Measurements from ENCODE around the gene PRODH.
"Not testable (repeated sequence)": the region's sequence is repeated elsewhere in the genome, so short reads cannot be mapped to it uniquely, and the experiment has no call there.

The PRODH gene

DNA sequence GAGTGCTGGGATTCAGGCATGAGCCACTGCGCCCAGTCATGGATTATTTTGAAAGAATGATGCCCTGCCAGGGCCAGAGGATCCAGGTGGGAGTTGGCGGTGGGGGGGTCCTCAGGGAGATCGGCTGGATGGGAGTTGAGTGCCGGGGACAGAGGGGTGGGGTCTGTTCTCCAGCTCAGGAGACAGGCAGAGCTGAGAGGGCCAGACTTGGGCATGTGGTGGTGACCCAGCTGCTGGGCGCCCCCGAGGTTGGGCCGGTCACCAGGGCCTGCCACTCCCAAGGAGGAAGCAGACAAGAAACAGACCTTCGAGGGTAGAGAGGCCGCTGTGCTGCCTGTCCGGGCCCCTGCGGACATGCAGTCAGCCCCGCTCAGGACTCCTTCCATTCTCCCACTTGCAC is 11.8 kb upstream of the PRODH start:
- TF ChIP-seq, protein P1, sequence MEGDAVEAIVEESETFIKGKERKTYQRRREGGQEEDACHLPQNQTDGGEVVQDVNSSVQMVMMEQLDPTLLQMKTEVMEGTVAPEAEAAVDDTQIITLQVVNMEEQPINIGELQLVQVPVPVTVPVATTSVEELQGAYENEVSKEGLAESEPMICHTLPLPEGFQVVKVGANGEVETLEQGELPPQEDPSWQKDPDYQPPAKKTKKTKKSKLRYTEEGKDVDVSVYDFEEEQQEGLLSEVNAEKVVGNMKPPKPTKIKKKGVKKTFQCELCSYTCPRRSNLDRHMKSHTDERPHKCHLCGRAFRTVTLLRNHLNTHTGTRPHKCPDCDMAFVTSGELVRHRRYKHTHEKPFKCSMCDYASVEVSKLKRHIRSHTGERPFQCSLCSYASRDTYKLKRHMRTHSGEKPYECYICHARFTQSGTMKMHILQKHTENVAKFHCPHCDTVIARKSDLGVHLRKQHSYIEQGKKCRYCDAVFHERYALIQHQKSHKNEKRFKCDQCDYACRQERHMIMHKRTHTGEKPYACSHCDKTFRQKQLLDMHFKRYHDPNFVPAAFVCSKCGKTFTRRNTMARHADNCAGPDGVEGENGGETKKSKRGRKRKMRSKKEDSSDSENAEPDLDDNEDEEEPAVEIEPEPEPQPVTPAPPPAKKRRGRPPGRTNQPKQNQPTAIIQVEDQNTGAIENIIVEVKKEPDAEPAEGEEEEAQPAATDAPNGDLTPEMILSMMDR (IDR thresholded peaks at IDR 0.05; ENCODE audit: insufficient read depth, low read length, poor library complexity, severe bottlenecking), result no peak
- H3K27me3 ChIP-seq (replicated peaks; ENCODE audit: control insufficient read depth, insufficient read depth, low read length), result no peaks in the 10 kb centered on the region; the same call in none of the 2 replicates

DNA sequence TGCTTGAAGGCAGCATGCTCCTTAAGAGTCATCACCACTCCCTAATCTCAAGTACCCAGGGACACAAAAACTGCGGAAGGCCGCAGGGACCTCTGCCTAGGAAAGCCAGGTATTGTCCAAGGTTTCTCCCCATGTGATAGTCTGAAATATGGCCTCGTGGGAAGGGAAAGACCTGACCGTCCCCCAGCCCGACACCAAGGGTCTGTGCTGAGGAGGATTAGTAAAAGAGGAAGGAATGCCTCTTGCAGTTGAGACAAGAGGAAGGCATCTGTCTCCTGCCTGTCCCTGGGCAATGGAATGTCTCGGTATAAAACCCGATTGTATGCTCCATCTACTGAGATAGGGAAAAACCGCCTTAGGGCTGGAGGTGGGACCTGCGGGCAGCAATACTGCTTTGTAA is 11.0 kb upstream of the PRODH start:
- not testable (repeated sequence) for H3K4me3 ChIP-seq (replicated peaks; ENCODE audit: low read depth, low read length); H3K27me3 ChIP-seq (replicated peaks; ENCODE audit: control insufficient read depth, insufficient read depth, low read length); H3K36me3 ChIP-seq (ENCODE audit: control insufficient read depth, insufficient read depth, low read length); DNase-seq (ENCODE audit: extremely low read depth, insufficient read length)

More for the DNA sequence above, 11.8 kb upstream of the PRODH start:
- no peak overlapping the region for H3K4me3 ChIP-seq (replicated peaks; ENCODE audit: low read depth, low read length)
- DNase-seq (ENCODE audit: extremely low read depth, insufficient read length), result no peak
- H3K36me3 ChIP-seq (ENCODE audit: control insufficient read depth, insufficient read depth, low read length), result no peaks in the 10 kb centered on the region

DNA sequence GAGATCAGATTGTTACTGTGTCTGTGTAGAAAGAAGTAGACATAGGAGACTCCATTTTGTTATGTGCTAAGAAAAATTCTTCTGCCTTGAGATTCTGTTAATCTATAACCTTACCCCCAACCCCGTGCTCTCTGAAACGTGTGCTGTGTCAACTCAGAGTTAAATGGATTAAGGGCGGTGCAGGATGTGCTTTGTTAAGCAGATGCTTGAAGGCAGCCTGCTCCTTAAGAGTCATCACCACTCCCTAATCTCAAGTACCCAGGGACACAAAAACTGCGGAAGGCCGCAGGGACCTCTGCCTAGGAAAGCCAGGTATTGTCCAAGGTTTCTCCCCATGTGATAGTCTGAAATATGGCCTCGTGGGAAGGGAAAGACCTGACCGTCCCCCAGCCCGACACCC is 2.6 kb upstream of the PRODH start:
- H3K4me3 ChIP-seq (replicated peaks; ENCODE audit: low read depth, low read length); H3K27me3 ChIP-seq (replicated peaks; ENCODE audit: control insufficient read depth, insufficient read depth, low read length); DNase-seq (ENCODE audit: extremely low read depth, insufficient read length); H3K36me3 ChIP-seq (ENCODE audit: control insufficient read depth, insufficient read depth, low read length): not testable (repeated sequence)

DNA sequence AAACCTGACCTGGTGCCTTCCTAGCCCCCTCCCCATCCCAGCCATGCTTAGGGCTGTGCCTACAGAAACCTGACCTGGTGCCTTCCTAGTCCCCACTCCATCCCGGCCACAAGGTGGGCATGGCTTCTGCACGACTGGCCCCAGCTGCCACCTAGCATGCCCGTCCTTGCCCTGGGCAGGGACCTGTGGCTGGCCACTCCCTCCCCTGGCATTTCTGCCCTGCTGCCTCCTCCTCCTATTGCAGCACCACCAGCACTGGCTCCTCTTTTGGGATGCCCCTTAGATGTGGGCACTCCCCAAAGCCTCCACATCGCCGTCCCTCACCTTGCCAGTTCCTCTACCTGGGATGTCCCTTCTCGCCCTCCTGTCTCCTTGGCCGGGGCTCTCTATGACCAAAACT is 1.4 kb downstream of the PRODH start:
- DNase-seq (ENCODE audit: extremely low read depth, insufficient read length); H3K27me3 ChIP-seq (replicated peaks; ENCODE audit: control insufficient read depth, insufficient read depth, low read length); H3K4me3 ChIP-seq (replicated peaks; ENCODE audit: low read depth, low read length); H3K36me3 ChIP-seq (ENCODE audit: control insufficient read depth, insufficient read depth, low read length): not testable (repeated sequence)

DNA sequence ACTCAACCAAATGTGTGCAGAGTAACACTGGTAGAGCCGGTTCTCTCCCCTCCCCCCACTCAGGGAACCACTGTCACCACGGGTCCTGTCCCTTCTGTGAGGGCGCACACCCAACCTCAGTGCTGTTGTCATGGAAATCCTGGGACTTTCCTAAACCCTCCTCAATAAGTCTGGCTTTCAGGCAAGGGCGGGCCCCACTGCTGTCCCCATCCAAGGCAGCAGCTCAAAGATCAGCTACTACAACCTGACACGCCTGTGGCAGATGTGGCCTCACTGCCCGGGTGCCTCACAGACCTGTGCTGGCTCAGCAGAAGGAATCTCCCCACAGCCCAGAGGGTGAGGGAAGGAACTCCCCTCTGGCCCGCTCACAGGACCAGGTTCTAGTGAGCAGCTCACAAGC is 2.2 kb downstream of the PRODH start:
- Histone ChIP-seq H3K4me3 (replicated peaks; ENCODE audit: low read depth, low read length) (no peak overlapping the region), H3K27me3 (replicated peaks; ENCODE audit: control insufficient read depth, insufficient read depth, low read length) (no peaks in the 10 kb centered on the region), H3K36me3 (ENCODE audit: control insufficient read depth, insufficient read depth, low read length) (no peaks in the 10 kb centered on the region)
- DNase-seq (ENCODE audit: extremely low read depth, insufficient read length), result no peak
- TF ChIP-seq, protein P1 (IDR thresholded peaks at IDR 0.05; ENCODE audit: insufficient read depth, low read length, poor library complexity, severe bottlenecking), result no peak

DNA sequence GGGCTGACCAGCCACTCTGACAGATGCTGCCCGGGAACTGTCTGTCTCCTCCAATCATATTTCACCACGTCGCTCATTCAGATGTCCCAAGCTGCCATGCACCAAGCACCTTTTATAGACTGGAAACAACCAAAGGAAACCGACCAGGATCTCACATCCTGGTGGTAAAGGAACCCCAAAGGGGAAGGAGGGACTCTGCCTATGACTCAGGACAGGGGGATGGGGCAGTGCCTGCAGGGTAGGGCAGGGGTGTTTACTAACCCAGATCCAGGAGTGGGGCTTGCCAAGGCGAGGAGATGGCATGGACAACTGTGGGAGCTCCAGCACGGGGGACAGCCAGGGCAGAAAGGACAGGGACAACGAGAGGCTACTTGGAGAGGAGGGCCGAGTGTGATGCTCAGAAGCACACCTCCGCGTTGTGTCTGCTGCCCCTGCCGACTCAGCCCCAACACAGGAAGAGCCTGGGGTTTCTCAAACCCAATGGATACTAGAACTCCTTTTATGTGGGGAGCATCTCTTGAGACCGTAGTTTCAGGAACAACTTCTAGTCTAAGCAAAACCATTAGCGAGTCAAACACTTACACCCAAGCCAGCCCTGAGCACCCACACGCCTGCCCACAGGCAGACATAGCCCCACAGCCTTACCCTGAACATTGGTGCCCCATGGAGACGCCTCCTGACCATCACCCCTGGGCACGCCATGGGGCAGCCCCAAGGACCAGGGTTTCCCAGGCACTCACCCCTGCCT is 4.0 kb downstream of the PRODH start:
- DNase-seq (ENCODE audit: extremely low read depth, insufficient read length), result no peak
- no peak overlapping the region for H3K4me3 ChIP-seq (replicated peaks; ENCODE audit: low read depth, low read length)
- H3K27me3 ChIP-seq (replicated peaks; ENCODE audit: control insufficient read depth, insufficient read depth, low read length), result no peaks in the 10 kb centered on the region
- H3K36me3 ChIP-seq (ENCODE audit: control insufficient read depth, insufficient read depth, low read length), result no peaks in the 10 kb centered on the region
- TF ChIP-seq, protein P1 (IDR thresholded peaks at IDR 0.05; ENCODE audit: insufficient read depth, low read length, poor library complexity, severe bottlenecking), result no peak

DNA sequence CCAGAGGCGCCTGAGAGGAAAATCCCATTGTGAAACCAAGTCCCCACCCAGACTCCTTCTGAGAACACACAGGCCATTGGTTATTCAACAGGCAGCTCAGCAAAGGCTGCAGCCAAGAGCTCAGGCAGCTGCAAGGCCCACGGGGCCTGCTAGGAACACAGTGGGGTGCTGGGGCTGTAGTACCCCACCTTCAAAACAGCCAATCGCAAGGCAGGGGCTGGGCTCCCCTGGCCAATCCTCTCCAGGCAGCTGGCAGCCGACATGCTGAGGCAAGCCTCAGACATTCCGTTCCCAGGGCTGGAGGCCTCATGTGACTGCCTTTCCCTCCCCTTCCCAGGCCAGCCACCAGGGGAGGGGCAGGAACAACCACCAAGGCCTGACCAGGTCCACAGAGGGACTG is 6.6 kb downstream of the PRODH start:
- no peaks in the 10 kb centered on the region for H3K27me3 ChIP-seq (replicated peaks; ENCODE audit: control insufficient read depth, insufficient read depth, low read length)
- H3K36me3 ChIP-seq (ENCODE audit: control insufficient read depth, insufficient read depth, low read length), result no peaks in the 10 kb centered on the region
- no peak for DNase-seq (ENCODE audit: extremely low read depth, insufficient read length)
- H3K4me3 ChIP-seq (replicated peaks; ENCODE audit: low read depth, low read length), result no peak overlapping the region
- TF ChIP-seq, protein P1 (IDR thresholded peaks at IDR 0.05; ENCODE audit: insufficient read depth, low read length, poor library complexity, severe bottlenecking), result no peak

Measured in GM06990 (cell line).